ENCODE data around the gene ATF3. TPM values are rescaled to one million over a fixed set of nuclear protein-coding genes. Genes with fewer than 3 reads are reported as not detected.

The ATF3 gene
- total RNA-seq, 2 donors from 2014 or later, result 6.0 to 14.8 TPM

GRCh38 chr1:212609701-212610574 lies 1.4 kb downstream of the ATF3 start:
- intact Hi-C loops (cut with DNase I), result loop anchor here (5.0 kb wide), 1 partner anchor 133 kb away; no protein-coding TSS in a partner anchor
- Histone ChIP-seq H3K9me3 (no peaks in the 10 kb centered on the region), H3K4me3 (peak overlapping the region; percentile 49 to 72), H3K27ac (peak overlapping the region; percentile 97 to 99), H3K27me3 (replicated peaks; ENCODE audit: insufficient read depth) (no peaks in the 10 kb centered on the region), H3K4me1 (replicated peaks) (peaks cover 4% of the 10 kb centered on the region), H3K36me3 (no peaks in the 10 kb centered on the region)
- 29% methylated on average over 18 of the region's 20 CpGs for WGBS
- DNase-seq (ENCODE audit: low spot score), result peak; percentile 21
- TF ChIP-seq POLR2AphosphoS5 (IDR thresholded peaks at IDR 0.05) (peak; percentile 2), CTCF (IDR thresholded peaks at IDR 0.05) (no peak), POLR2A (IDR thresholded peaks at IDR 0.05) (no peak)

- H3K9me3 ChIP-seq, result no peaks in the 10 kb centered on the region
- peaks cover 4% of the 10 kb centered on the region for H3K4me1 ChIP-seq (replicated peaks)
- H3K36me3 ChIP-seq, result no peaks in the 10 kb centered on the region
- intact Hi-C loops (cut with DNase I), result no loop called here
- no peak overlapping the region for H3K4me3 ChIP-seq
- H3K27me3 ChIP-seq (replicated peaks; ENCODE audit: insufficient read depth), result no peaks in the 10 kb centered on the region
- no peak for DNase-seq (ENCODE audit: low spot score)
- H3K27ac ChIP-seq, result no peak overlapping the region
- 88% methylated on average over 5 of the region's 5 CpGs for WGBS
- TF ChIP-seq CTCF (IDR thresholded peaks at IDR 0.05) (no peak), POLR2A (IDR thresholded peaks at IDR 0.05) (no peak), POLR2AphosphoS5 (IDR thresholded peaks at IDR 0.05) (no peak)
Measured at GRCh38 chr1:212610575-212610967, 2.0 kb downstream of the ATF3 start.

GRCh38 chr1:212611000-212611948 lies 2.7 kb downstream of the ATF3 start:
- Histone ChIP-seq H3K9me3 (no peaks in the 10 kb centered on the region), H3K4me3 (no peak overlapping the region), H3K36me3 (no peaks in the 10 kb centered on the region), H3K27ac (no peak overlapping the region), H3K4me1 (replicated peaks) (peaks cover 4% of the 10 kb centered on the region), H3K27me3 (replicated peaks; ENCODE audit: insufficient read depth) (no peaks in the 10 kb centered on the region)
- TF ChIP-seq POLR2AphosphoS5 (IDR thresholded peaks at IDR 0.05) (no peak), POLR2A (IDR thresholded peaks at IDR 0.05) (no peak), CTCF (IDR thresholded peaks at IDR 0.05) (no peak)
- no peak for DNase-seq (ENCODE audit: low spot score)
- intact Hi-C loops (cut with DNase I), result no loop called here
- 87% methylated on average over 2 of the region's 2 CpGs for WGBS

- Histone ChIP-seq H3K27ac (no peak overlapping the region), H3K36me3 (no peaks in the 10 kb centered on the region), H3K4me1 (replicated peaks) (peaks cover 4% of the 10 kb centered on the region), H3K4me3 (no peak overlapping the region), H3K27me3 (replicated peaks; ENCODE audit: insufficient read depth) (no peaks in the 10 kb centered on the region), H3K9me3 (no peaks in the 10 kb centered on the region)
- no peak for TF ChIP-seq POLR2A (IDR thresholded peaks at IDR 0.05)
- TF ChIP-seq CTCF (IDR thresholded peaks at IDR 0.05), result no peak
- no peak for TF ChIP-seq POLR2AphosphoS5 (IDR thresholded peaks at IDR 0.05)
- 88% methylated on average over 8 of the region's 8 CpGs for WGBS
- intact Hi-C loops (cut with DNase I), result no loop called here
- no peak for DNase-seq (ENCODE audit: low spot score)
Measured at GRCh38 chr1:212612041-212612961, 3.7 kb downstream of the ATF3 start.
